Activated CD4-positive, CD25-positive, alpha-beta regulatory T cell (primary cell): Measurements from ENCODE around the gene JAM3.
"Not testable (repeated sequence)": the region's sequence is repeated elsewhere in the genome, so short reads cannot be mapped to it uniquely, and the experiment has no call there.

Experiments used
- DNase-seq, 4 experiments: peaks; one replicate each; lab custom pipeline; 2025; lab: John Stamatoyannopoulos, UW

The JAM3 gene

GRCh38 chr11:134181707-134182106, 112.8 kb downstream of the JAM3 start:
- no peak for DNase-seq

GRCh38 chr11:134188092-134188491, 119.2 kb downstream of the JAM3 start:
- not testable (repeated sequence) for DNase-seq

- no peak for DNase-seq
Observed at GRCh38 chr11:134196756-134197155, 127.9 kb downstream of the JAM3 start.

- DNase-seq: no peak
Observed at GRCh38 chr11:134199531-134199930, 130.7 kb downstream of the JAM3 start.

GRCh38 chr11:134200688-134201087, 131.8 kb downstream of the JAM3 start:
- DNase-seq: no peak
